Suprapubic skin (tissue), 4 donors: ENCODE measurements around the gene SLC6A11.

Experiments
- CTCF ChIP-seq, 2 donors: fragments of 200-600 bp in 1 of 2; fragments of 450-650 bp in 1 of 2; sonication (generic) in 1 of 2; IDR thresholded peaks; one replicate each; pipeline ENCODE4 v1.5.1; 2016 to 2019; ENCODE audit warnings: antibody characterized with exemption in 2 of 2, mild to moderate bottlenecking in 1 of 2, moderate library complexity in 1 of 2
- POLR2A ChIP-seq, 2 donors: fragments of 450-650 bp; IDR thresholded peaks; one replicate each; pipeline ENCODE4 v1.6.1; 2017; ENCODE audit warnings: antibody characterized with exemption in 2 of 2, mild to moderate bottlenecking in 2 of 2, moderate library complexity in 2 of 2
- POLR2AphosphoS5 ChIP-seq, 3 donors: sonication (generic); formaldehyde crosslinking; IDR thresholded peaks; one replicate each; pipeline ENCODE4 v1.6.1; 2017; ENCODE audit warnings: antibody characterized with exemption in 3 of 3

DNA sequence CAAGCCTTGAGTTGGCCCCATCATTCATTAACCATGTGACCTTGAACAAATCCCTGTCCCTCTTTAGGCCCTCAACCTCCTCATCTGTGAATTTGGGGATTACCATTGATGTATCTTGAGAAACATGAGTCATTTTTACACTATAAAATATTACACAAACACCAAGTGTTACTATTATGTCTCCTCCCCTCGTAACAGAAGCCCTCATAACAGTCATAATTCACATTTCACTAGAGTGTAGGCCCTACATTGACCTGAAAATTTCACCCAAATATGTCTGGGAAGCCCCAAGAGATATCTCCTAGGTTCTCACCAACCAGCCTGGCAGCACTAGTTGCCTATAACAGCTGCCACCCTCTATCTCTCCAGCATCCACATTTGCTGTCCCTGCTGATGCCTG lies 160.7 kb downstream of the SLC6A11 start:
- TF ChIP-seq CTCF (IDR thresholded peaks at IDR 0.05): no peak
- TF ChIP-seq POLR2A (IDR thresholded peaks at IDR 0.05): no peak
- no peak for TF ChIP-seq POLR2AphosphoS5 (IDR thresholded peaks at IDR 0.05)
